HG03520 (cell line): ENCODE measurements around the gene SYNGR2.
"Not testable (repeated sequence)": the region's sequence is repeated elsewhere in the genome, so short reads cannot be mapped to it uniquely, and the experiment has no call there.

Experiments used
- ATAC-seq: cut with Tn5 transposase; IDR thresholded peaks from one replicate; pipeline ENCODE4 v1.9.1; 2021; ENCODE audit warnings: mild to moderate bottlenecking, moderate library complexity; ENCODE audit not compliant: unreplicated experiment

Gene SYNGR2

GRCh38 chr17:78129351-78130089 lies 38.9 kb upstream of the SYNGR2 start:
- ATAC-seq = no peak

DNA sequence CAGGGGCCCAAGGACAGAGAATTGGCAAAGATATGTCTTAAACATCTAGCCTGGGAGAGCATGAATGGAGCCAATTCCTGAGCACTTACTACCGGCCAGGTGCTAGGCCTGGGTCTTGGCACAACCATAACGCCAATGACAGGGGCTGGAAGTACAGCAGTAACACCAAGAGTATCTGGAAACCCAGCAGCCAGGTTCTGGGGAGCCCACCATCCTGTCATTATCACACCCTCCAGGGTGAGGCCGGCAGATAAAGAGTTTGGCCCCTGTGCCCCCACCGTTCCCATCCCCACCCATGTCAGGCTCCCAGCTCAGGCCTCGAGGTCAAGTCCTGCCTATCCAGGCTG lies 38.3 kb upstream of the SYNGR2 start:
- no peak for ATAC-seq

DNA sequence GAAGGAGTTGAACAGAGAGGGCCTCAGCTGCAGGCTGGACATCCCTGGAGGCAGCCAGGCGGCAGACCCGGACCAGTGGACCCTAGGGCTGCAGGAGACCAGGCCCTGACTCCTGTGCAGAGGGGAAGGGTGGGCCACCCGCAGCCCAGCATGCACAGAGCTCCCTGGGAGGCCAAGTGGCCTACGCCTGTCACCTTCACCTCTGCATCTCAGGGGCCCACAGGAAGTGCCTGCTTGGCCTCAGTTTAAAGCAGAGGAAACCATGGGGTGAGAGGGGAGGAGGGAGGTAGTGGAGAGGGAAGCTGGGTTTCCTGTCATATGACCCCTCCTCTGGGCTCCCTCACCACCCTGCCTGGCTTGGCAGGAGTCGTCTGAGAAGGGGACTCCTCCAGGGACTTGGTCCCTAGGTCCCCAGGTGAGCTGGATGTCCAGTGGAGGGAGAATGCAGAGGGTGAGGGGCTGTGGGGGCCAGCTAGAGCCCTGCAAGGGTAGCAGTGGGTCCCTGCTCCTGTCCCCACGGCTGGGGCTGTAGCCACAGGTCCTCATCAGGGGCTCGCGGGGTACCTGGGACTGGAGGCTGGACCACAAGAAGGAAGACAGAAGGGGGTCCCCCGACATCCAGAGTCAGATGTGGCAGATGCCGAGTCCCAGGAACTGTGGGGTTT lies 37.8 kb upstream of the SYNGR2 start, which contains the start of gene TMC8:
TMC8 (plus strand) TSS at position 335 of the 665 bp plus-strand sequence. CDS start 818 bp downstream, outside the sequence.
- no peak for ATAC-seq

- no peak for ATAC-seq
Measured at GRCh38 chr17:78131172-78132083, 37.0 kb upstream of the SYNGR2 start.

GRCh38 chr17:78132084-78132676 lies 36.2 kb upstream of the SYNGR2 start:
- no peak for ATAC-seq

DNA sequence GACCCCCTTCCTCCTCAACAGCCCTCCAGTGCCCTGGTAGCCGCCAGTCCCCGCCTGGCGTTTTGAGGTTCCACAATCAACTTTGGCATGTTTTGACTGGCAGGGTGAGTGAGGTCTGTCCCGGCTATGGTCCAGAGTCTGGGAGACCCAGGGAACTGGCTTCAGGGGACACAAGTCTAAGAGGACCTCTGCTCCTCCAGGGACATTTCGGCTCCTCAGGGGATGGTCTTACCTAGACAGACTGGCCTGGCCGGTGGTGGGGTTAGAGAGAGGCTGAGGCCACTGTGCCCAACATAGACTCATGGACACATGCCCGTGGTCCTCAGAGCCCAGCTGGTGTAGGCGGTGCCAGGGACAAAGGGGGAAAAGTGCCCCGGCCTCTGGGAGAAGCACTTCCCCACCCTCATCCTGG lies 35.6 kb upstream of the SYNGR2 start:
- ATAC-seq = no peak

- ATAC-seq = no peak
Measured at GRCh38 chr17:78133179-78133951, 35.0 kb upstream of the SYNGR2 start.

DNA sequence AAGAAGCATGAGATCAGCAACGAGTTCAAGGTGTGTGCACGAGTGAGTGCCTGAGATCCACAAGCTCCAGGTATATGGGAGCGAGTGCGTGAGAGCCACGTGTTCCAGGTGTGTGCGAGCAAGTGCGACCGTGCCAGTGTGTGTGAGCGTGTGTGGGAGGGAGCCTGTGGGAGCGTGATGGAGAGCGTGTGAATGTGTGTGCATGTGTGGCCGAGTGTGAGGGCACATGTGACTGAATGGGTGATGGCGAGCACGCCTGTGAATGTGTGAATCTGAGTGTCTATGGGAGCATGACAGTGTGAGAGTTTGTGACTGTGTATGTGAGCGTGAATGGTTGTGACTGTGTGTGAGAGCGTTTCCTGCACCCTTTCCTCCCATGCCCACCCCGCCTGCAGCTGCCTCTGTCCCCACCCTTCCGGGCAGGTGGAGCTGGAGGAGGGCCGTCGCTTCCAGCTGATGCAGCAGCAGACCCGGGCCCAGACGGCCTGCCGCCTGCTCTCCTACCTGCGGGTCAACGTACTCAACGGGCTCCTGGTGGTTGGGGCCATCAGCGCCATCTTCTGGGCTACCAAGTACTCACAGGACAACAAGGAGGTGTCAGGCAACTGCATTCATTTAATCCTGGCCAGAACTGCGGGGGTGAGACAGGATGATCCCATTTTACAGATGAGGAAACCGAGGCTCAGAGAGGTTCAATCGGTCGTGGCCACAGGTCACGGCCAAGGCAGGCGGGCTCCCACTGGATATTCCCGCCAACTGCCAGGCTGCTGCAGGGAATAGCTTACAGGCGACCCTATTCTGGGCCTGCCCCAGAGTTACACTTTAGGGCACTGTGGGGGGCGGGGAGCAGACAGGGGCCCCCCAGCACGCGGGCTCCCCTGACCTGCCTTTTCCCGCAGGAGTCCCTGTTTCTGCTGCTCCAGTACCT lies 34.1 kb upstream of the SYNGR2 start:
- ATAC-seq = no peak

DNA sequence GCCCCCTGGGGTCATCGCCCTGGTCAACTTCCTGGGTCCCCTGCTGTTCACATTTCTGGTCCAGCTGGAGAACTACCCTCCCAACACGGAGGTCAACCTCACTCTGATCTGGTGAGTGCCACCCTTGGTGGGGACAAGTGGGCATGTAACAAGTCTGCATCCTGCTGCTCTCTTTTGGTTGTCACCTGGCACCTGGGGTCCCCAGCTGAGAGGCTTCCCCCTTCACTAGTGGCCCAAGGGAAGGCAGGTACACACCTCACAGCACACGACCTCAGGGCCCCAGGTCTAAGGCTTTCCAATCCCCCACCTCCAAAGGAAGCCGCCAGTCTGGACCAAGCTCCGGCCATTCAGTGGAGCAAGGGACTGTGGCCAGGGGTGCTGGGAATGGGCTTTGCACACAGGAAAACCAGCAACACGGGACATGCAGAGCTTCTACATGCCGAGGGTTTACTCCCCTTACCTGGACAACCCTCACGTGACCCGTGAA lies 33.4 kb upstream of the SYNGR2 start:
- ATAC-seq = no peak

- no peak for ATAC-seq
Measured at GRCh38 chr17:78135858-78136500, 32.4 kb upstream of the SYNGR2 start.

GRCh38 chr17:78137392-78138203 lies 30.8 kb upstream of the SYNGR2 start:
- no peak for ATAC-seq

- ATAC-seq = no peak
Measured at GRCh38 chr17:78138204-78139060, 29.9 kb upstream of the SYNGR2 start.

DNA sequence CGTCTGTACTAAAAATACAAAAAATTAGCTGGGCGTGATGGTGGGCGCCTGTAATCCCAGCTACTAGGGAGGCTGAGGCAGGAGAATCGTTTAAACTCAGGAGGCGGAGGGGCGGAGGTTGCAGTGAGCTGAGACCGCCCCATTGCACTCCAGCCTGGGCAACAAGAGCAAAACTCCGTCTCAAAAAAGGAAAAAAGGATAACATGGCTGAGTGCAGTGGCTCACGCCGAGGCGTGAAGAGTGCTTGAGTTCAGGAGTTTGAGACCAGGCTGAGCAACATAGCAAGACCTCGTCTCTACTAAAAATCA lies 28.6 kb upstream of the SYNGR2 start:
- not testable (repeated sequence) for ATAC-seq

GRCh38 chr17:78140169-78141051 lies 28.0 kb upstream of the SYNGR2 start:
- peak; percentile 66 for ATAC-seq

DNA sequence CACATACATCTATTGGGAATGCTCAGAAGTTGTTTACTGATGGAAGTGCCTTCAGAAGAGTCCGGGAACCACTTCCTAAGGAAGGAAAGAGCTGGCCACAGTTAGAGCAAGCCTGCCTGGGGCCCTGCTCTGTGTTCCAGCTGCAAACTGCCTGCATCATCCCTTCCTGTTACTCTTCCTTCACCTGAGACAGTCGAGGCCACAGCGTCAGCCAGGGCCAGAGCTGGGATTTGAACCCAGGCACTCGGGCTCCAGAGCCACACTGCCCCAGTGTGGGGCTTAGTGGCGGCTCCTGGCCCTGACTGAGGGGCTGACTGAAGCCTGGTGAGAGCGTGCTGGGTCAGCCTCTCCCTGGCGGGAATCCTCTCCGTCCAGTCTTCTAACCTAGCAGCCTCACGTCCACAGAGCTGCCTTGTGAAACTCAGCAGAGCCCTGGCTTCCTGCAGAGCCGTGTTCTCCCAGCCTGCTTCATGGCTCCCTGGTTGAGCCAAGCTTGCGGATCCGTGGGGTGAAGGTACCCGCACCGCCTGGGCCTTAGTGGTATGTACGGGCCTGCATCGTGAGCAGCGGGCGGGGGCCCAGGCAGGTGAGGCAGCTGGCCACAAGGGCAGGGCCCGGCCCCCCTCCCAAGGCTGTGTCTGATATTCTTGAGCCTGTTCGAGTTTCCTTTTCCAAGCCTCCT lies 26.8 kb upstream of the SYNGR2 start:
- ATAC-seq = no peak
